ENCODE data around the gene FYB2.

Gene FYB2

GRCh38 chr1:56866656-56867055 is 47.5 kb upstream of the FYB2 start:
- H3F3A ChIP-seq (ENCODE audit: insufficient read depth, low read length) = no peaks in the 10 kb centered on the region
- no peak overlapping the region for H3K4me3 ChIP-seq (ENCODE audit: low read length)
- H3K27me3 ChIP-seq (replicated peaks; ENCODE audit: insufficient read depth, low read length) = no peaks in the 10 kb centered on the region
- no peak overlapping the region for H3K4me2 ChIP-seq (ENCODE audit: low read depth, low read length)
- H3K9ac ChIP-seq (ENCODE audit: low read length) = no peak overlapping the region
- no peaks in the 10 kb centered on the region for H4K20me1 ChIP-seq (ENCODE audit: insufficient read depth, low read length)
- H3K27ac ChIP-seq (ENCODE audit: low read length) = no peak overlapping the region
- no peaks in the 10 kb centered on the region for H3K9me2 ChIP-seq (replicated peaks; ENCODE audit: insufficient read depth, low read length)
- H3K79me2 ChIP-seq (ENCODE audit: low read length) = no peaks in the 10 kb centered on the region
- no peaks in the 10 kb centered on the region for H3K9me3 ChIP-seq (replicated peaks; ENCODE audit: insufficient read depth, low read length)
- no peaks in the 10 kb centered on the region for H3K4me1 ChIP-seq (ENCODE audit: low read length)
- no peak overlapping the region for H2AFZ ChIP-seq (ENCODE audit: low read length)
- no peak for TF ChIP-seq EZH2phosphoT487 (IDR thresholded peaks at IDR 0.05; ENCODE audit: low read length)
- TF ChIP-seq EZH2 (optimal IDR thresholded peaks at IDR 0.05; ENCODE audit: low read depth, low read length) = no peak
- no peak for TF ChIP-seq CTCF (IDR thresholded peaks at IDR 0.05; ENCODE audit: low read length)
- no peaks in the 10 kb centered on the region for H3K36me3 ChIP-seq (replicated peaks; ENCODE audit: insufficient read depth, low read length)
- DNase-seq = no peak

- H3K36me3 ChIP-seq (replicated peaks; ENCODE audit: insufficient read depth, low read length) = no peaks in the 10 kb centered on the region
- no peaks in the 10 kb centered on the region for H3F3A ChIP-seq (ENCODE audit: insufficient read depth, low read length)
- H2AFZ ChIP-seq (ENCODE audit: low read length) = no peak overlapping the region
- no peaks in the 10 kb centered on the region for H3K79me2 ChIP-seq (ENCODE audit: low read length)
- no peaks in the 10 kb centered on the region for H3K4me1 ChIP-seq (ENCODE audit: low read length)
- no peak overlapping the region for H3K4me3 ChIP-seq (ENCODE audit: low read length)
- no peaks in the 10 kb centered on the region for H3K27me3 ChIP-seq (replicated peaks; ENCODE audit: insufficient read depth, low read length)
- no peak overlapping the region for H3K4me2 ChIP-seq (ENCODE audit: low read depth, low read length)
- DNase-seq = no peak
- H3K9ac ChIP-seq (ENCODE audit: low read length) = no peak overlapping the region
- H3K9me2 ChIP-seq (replicated peaks; ENCODE audit: insufficient read depth, low read length) = no peaks in the 10 kb centered on the region
- H4K20me1 ChIP-seq (ENCODE audit: insufficient read depth, low read length) = no peaks in the 10 kb centered on the region
- no peaks in the 10 kb centered on the region for H3K9me3 ChIP-seq (replicated peaks; ENCODE audit: insufficient read depth, low read length)
- TF ChIP-seq CTCF (IDR thresholded peaks at IDR 0.05; ENCODE audit: low read length) = no peak
- TF ChIP-seq EZH2 (optimal IDR thresholded peaks at IDR 0.05; ENCODE audit: low read depth, low read length) = no peak
- no peak for TF ChIP-seq EZH2phosphoT487 (IDR thresholded peaks at IDR 0.05; ENCODE audit: low read length)
- H3K27ac ChIP-seq (ENCODE audit: low read length) = no peak overlapping the region
These were observed 45.2 kb upstream of the FYB2 start for GRCh38 chr1:56864430-56864829.

GRCh38 chr1:56863265-56863992 is 44.2 kb upstream of the FYB2 start:
- Histone ChIP-seq H3K36me3 (replicated peaks; ENCODE audit: insufficient read depth, low read length) (no peaks in the 10 kb centered on the region), H3K79me2 (ENCODE audit: low read length) (no peaks in the 10 kb centered on the region)
- TF ChIP-seq EZH2 (optimal IDR thresholded peaks at IDR 0.05; ENCODE audit: low read depth, low read length) (no peak), EZH2phosphoT487 (IDR thresholded peaks at IDR 0.05; ENCODE audit: low read length) (no peak)

GRCh38 chr1:56859287-56859686 is 40.1 kb upstream of the FYB2 start:
- Histone ChIP-seq H3K9ac (ENCODE audit: low read length) (no peak overlapping the region), H3K4me3 (ENCODE audit: low read length) (no peak overlapping the region), H3K9me2 (replicated peaks; ENCODE audit: insufficient read depth, low read length) (no peaks in the 10 kb centered on the region), H3F3A (ENCODE audit: insufficient read depth, low read length) (no peaks in the 10 kb centered on the region), H3K4me1 (ENCODE audit: low read length) (no peaks in the 10 kb centered on the region), H3K9me3 (replicated peaks; ENCODE audit: insufficient read depth, low read length) (no peaks in the 10 kb centered on the region), H3K36me3 (replicated peaks; ENCODE audit: insufficient read depth, low read length) (no peaks in the 10 kb centered on the region), H3K79me2 (ENCODE audit: low read length) (no peaks in the 10 kb centered on the region), H3K27ac (ENCODE audit: low read length) (no peak overlapping the region), H3K4me2 (ENCODE audit: low read depth, low read length) (no peak overlapping the region), H3K27me3 (replicated peaks; ENCODE audit: insufficient read depth, low read length) (no peaks in the 10 kb centered on the region), H2AFZ (ENCODE audit: low read length) (no peak overlapping the region), H4K20me1 (ENCODE audit: insufficient read depth, low read length) (no peaks in the 10 kb centered on the region)
- TF ChIP-seq CTCF (IDR thresholded peaks at IDR 0.05; ENCODE audit: low read length) (no peak), EZH2 (optimal IDR thresholded peaks at IDR 0.05; ENCODE audit: low read depth, low read length) (no peak), EZH2phosphoT487 (IDR thresholded peaks at IDR 0.05; ENCODE audit: low read length) (no peak)
- no peak for DNase-seq

More at GRCh38 chr1:56863265-56863992, 44.2 kb upstream of the FYB2 start:
- Histone ChIP-seq H3K4me3 (ENCODE audit: low read length) (no peak overlapping the region), H3K9ac (ENCODE audit: low read length) (no peak overlapping the region), H3K4me1 (ENCODE audit: low read length) (no peaks in the 10 kb centered on the region), H3K9me3 (replicated peaks; ENCODE audit: insufficient read depth, low read length) (no peaks in the 10 kb centered on the region), H3K27me3 (replicated peaks; ENCODE audit: insufficient read depth, low read length) (no peaks in the 10 kb centered on the region), H3K27ac (ENCODE audit: low read length) (no peak overlapping the region), H4K20me1 (ENCODE audit: insufficient read depth, low read length) (no peaks in the 10 kb centered on the region), H2AFZ (ENCODE audit: low read length) (no peak overlapping the region), H3K9me2 (replicated peaks; ENCODE audit: insufficient read depth, low read length) (no peaks in the 10 kb centered on the region), H3K4me2 (ENCODE audit: low read depth, low read length) (no peak overlapping the region), H3F3A (ENCODE audit: insufficient read depth, low read length) (no peaks in the 10 kb centered on the region)
- no peak for DNase-seq

Data from MM.1S (cell line).